IMR-90 (cell line): ENCODE results near the gene PARP11.

ENCODE experiments used
- CEBPB ChIP-seq: IDR thresholded peaks from 2 replicates; pipeline ENCODE4 v1.6.1; 2012; ENCODE audit warnings: low read depth, low read length, improper control_type of control experiment
- CHD1 ChIP-seq: IDR thresholded peaks from 2 replicates; pipeline ENCODE4 v1.6.1; 2012; ENCODE audit warnings: low read depth, low read length, improper control_type of control experiment
- FOS ChIP-seq: fragments of 150-350 bp; IDR thresholded peaks from 2 replicates; pipeline ENCODE4 v1.6.1; 2016; ENCODE audit warnings: low read depth, low read length
- MAZ ChIP-seq: IDR thresholded peaks from 2 replicates; pipeline ENCODE4 v1.6.1; 2012; ENCODE audit warnings: low read depth, mild to moderate bottlenecking, low read length, improper control_type of control experiment, moderate library complexity, borderline replicate concordance
- POLR2A ChIP-seq: IDR thresholded peaks from 2 replicates; pipeline ENCODE4 v1.6.1; 2012; ENCODE audit warnings: mild to moderate bottlenecking, low read depth, low read length
- RCOR1 ChIP-seq: IDR thresholded peaks from 2 replicates; pipeline ENCODE4 v1.6.1; 2012; ENCODE audit warnings: mild to moderate bottlenecking, low read length, improper control_type of control experiment; ENCODE audit not compliant: insufficient replicate concordance
- RFX5 ChIP-seq: IDR thresholded peaks from 2 replicates; pipeline ENCODE4 v1.8.0; 2012; ENCODE audit warnings: low read depth, mild to moderate bottlenecking, low read length, moderate library complexity
- TF ChIP-seq, protein P1 (sequence below): conservative IDR thresholded peaks from 2 replicates; pipeline ENCODE4 v1.5.1; 2012; ENCODE audit warnings: mild to moderate bottlenecking, low read depth, low read length, improper control_type of control experiment
- TF ChIP-seq, protein P2 (sequence below): fragments of 150-350 bp; IDR thresholded peaks from 2 replicates; pipeline ENCODE4 v1.6.1; 2017; ENCODE audit warnings: mild to moderate bottlenecking, antibody characterized with exemption, low read length, low read depth

DNA sequence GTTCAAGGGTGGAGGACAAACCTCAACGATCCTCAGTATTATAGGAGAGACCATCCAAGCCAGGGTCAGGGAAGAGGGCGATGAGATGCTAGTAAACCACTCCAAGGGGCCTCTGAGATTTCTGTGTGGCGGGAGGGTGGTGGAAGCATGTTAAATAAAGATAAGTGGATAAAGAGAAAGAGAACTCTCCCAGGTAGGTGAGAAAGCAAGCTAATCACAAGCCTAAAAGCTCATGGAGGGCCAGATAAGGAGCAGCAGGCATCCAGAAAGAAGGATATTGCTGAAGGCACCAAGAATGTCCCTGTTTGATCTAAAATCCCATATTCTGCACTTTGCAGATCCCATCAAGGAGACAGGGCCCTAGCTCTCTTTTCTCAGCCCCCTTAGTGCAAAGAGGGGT, 48.3 kb upstream of the PARP11 start:
- TF ChIP-seq CEBPB: no peak
- TF ChIP-seq, protein P1, sequence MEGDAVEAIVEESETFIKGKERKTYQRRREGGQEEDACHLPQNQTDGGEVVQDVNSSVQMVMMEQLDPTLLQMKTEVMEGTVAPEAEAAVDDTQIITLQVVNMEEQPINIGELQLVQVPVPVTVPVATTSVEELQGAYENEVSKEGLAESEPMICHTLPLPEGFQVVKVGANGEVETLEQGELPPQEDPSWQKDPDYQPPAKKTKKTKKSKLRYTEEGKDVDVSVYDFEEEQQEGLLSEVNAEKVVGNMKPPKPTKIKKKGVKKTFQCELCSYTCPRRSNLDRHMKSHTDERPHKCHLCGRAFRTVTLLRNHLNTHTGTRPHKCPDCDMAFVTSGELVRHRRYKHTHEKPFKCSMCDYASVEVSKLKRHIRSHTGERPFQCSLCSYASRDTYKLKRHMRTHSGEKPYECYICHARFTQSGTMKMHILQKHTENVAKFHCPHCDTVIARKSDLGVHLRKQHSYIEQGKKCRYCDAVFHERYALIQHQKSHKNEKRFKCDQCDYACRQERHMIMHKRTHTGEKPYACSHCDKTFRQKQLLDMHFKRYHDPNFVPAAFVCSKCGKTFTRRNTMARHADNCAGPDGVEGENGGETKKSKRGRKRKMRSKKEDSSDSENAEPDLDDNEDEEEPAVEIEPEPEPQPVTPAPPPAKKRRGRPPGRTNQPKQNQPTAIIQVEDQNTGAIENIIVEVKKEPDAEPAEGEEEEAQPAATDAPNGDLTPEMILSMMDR: no peak
- TF ChIP-seq POLR2A: no peak
- TF ChIP-seq FOS: no peak
- TF ChIP-seq RCOR1: no peak
- TF ChIP-seq CHD1: no peak
- no peak for TF ChIP-seq MAZ
- TF ChIP-seq, protein P2, sequence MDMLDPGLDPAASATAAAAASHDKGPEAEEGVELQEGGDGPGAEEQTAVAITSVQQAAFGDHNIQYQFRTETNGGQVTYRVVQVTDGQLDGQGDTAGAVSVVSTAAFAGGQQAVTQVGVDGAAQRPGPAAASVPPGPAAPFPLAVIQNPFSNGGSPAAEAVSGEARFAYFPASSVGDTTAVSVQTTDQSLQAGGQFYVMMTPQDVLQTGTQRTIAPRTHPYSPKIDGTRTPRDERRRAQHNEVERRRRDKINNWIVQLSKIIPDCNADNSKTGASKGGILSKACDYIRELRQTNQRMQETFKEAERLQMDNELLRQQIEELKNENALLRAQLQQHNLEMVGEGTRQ: no peak
- TF ChIP-seq RFX5: no peak
